GM21723 (cell line): ENCODE measurements around the gene SPINK8.
"Not testable (repeated sequence)": the region's sequence is repeated elsewhere in the genome, so short reads cannot be mapped to it uniquely, and the experiment has no call there.

Source experiments
- ATAC-seq: cut with Tn5 transposase; IDR thresholded peaks from one replicate; pipeline ENCODE4 v1.9.1; 2021; ENCODE audit warnings: mild to moderate bottlenecking, moderate library complexity; ENCODE audit not compliant: unreplicated experiment

Gene SPINK8

DNA sequence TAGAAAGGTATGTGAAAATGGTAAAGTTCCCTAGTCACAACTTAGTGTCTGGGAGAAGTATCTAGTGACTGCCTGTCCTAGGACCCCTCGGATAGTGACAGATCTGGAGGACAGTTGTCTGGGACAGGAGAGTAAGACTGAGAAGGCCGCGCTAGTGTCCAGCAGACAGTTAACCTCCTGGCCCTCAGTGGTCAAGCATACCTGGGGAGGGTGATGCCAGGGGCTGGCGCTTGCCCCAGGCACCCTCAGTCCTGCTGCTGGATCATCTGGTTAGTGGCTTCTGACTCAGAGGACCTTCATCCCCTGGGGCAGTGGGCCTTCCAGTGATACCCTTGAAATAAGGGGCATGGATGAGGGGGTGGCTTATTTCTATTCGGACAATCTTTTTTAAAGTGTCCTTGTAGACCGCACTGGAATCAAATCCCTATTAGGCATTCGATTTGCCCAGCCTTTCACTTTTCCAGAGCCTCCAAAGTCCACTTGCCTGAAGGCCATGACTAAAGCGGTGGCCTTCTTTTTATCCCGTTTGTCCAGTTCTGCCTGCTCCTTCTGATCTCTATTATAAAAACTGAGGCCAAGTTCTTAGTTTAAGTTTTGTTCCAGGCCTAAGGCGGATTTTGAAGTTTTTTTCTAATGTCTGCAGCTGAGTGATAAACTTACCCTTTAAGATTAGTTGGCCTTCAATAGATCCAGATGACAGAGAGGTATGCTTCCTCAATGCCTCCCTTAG lies 1.6 kb downstream of the SPINK8 start:
- not testable (repeated sequence) for ATAC-seq

DNA sequence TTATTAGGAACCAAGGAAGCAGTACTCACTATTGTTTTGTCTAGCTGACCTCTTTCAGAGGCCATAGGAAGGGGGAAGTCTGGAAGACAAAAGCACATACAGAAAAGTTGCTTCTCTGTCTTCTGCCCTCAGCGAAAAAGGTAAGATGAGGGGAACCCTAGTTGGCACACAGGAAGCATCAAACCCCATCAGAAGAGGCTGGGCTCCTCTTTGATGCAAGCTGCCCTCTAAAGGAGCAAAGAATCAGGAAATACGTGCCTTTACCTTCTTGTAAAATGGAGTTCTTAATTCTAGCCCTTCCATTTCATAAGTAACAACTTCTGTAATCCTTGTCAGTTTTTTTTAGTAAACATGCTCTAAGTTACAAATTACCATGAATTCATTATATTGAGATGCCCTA lies 12.5 kb downstream of the SPINK8 start:
- ATAC-seq, result no peak

GRCh38 chr3:48318713-48319468 lies 14.6 kb downstream of the SPINK8 start:
- ATAC-seq, result no peak

DNA sequence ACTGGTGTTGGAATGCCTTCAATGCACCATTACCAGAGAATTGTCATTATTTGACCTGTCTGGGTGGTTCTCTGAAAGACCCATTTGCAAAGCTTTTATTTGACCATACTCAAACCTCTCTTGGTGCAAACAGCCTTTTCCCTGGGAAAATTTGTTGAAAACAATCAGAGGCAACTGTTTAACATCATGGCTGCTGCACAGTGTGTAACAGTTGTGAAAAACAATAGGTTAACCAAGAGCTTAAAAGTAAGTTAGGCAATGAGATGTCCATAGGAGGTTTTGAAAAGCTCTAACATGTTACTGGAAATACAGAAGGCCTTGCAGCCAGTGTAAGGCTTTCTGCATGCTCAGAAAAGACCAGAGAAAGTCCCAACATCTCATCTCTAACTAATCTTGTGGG lies 18.9 kb downstream of the SPINK8 start:
- ATAC-seq, result no peak

- no peak for ATAC-seq
These were observed 26.5 kb downstream of the SPINK8 start for GRCh38 chr3:48306860-48307530.

- ATAC-seq, result no peak
These were observed 27.2 kb downstream of the SPINK8 start for GRCh38 chr3:48306290-48306689.

GRCh38 chr3:48305396-48305795 lies 28.1 kb downstream of the SPINK8 start:
- no peak for ATAC-seq

GRCh38 chr3:48303021-48303420 lies 30.4 kb downstream of the SPINK8 start:
- ATAC-seq, result no peak

DNA sequence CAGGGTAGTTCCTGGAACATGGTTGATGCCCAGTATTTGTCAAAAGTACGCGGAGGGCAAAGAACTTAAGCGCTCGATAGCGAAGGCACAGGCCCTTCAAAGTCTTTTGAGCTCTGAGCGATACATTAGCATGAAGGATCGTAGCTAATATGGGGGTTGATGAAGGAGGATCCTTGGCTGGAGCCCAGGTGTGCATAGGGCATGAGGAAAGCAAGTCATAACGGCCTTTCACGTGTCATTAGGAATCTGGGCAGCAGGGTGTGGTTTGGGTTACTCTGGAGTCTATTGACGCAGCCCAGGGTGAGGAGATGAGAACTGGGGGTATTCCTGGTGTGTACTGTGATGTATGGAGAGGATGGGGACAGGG lies 31.7 kb downstream of the SPINK8 start:
- ATAC-seq, result peak; percentile 5

GRCh38 chr3:48301020-48301799 lies 32.3 kb downstream of the SPINK8 start, which contains the start of gene NME6:
Gene NME6, minus strand, starts transcription at chr3:48301367.
- ATAC-seq, result peak; percentile 82

- ATAC-seq, result peak; percentile 54
These were observed 33.4 kb downstream of the SPINK8 start for GRCh38 chr3:48299746-48300712.

- no peak for ATAC-seq
These were observed 36.2 kb downstream of the SPINK8 start for GRCh38 chr3:48297111-48297810.

DNA sequence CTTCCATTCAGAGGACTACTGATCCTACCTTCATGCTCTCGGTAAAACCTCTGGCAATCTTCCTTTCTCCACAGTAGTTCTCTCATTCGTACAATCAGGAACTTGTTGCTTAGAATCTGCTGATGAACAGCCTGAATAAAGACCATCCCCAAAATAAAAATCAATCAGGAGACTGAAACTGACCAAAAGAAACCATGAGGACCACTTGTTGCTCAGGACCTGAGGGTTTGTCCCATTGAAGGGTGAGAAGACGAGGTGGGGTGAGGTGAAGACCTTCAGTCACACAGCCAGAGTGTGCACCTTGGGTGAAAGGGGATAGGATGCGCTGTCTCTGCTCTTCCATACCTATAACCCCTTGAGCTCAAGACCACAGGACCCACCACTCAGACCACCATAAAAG lies 36.8 kb downstream of the SPINK8 start:
- no peak for ATAC-seq

DNA sequence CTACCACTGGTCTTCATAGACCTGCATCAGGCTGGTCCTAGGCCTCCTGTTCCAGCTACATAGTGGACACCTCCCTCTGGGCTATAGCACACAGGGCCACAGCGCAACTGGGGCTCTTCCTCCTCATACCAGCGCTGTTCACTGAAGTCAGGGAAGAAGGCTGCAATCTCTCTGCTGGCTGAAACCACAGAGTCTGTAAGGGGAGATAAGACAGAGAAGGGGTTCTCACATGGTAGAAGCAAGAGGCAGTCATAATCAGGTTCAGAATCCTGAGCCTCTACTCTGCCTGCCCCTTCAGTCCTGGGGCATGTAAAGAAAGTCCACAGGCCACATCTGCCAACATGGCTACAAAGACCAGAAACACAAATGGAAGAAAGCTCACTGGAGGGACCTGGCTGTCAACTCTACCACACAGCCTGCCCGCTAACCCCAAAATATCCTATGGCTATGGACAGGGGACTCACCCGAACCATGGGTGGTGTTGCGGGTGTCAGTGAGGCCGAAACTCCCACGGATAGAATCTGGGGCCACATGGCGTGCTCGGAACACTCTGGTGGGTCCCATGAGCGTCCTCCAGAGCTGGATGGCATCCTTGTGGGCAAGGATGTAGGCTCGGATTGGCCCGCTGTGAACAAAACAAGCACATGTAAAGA lies 38.7 kb downstream of the SPINK8 start:
- no peak for ATAC-seq

- no peak for ATAC-seq
These were observed 43.8 kb downstream of the SPINK8 start for GRCh38 chr3:48289659-48290058.

- no peak for ATAC-seq
These were observed 46.4 kb downstream of the SPINK8 start for GRCh38 chr3:48287034-48287433.

GRCh38 chr3:48286308-48286707 lies 47.2 kb downstream of the SPINK8 start:
- ATAC-seq, result no peak

DNA sequence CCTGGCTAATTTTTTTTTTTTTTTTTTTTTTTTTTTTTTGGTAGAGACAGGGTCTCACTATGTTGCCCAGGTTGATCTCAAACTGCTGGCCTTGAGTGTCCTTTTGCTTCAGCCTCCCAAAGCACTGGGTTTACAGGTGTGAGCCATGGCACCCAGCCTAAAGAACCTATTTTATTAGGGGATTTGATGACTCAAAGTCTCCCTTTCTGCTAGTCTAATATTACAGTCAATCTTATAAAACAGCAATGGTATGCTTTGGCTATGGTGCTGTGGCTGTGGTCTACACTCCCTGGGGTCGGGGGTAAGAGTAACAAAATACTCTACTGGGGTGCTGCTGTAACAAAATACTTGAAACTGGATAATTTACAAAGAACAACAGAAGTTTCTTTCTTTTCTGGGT lies 47.8 kb downstream of the SPINK8 start:
- no peak for ATAC-seq

- ATAC-seq, result no peak
These were observed 48.3 kb downstream of the SPINK8 start for GRCh38 chr3:48285132-48285531.
